ENCODE data around the gene UBTD1. TPM values are rescaled to one million over a fixed set of nuclear protein-coding genes. Genes with fewer than 3 reads are reported as not detected.
"Not testable (repeated sequence)": the region's sequence is repeated elsewhere in the genome, so short reads cannot be mapped to it uniquely, and the experiment has no call there.

Gene UBTD1
- total and polyA plus RNA-seq, 7 donors: 16.0 to 59.2 (median 39.2) TPM

- Histone ChIP-seq H3K9me3 (no peaks in the 10 kb centered on the region), H3K4me3 (no peak overlapping the region), H3K36me3 (ENCODE audit: insufficient read depth in 1 of 2, low read depth in 1 of 2) (no peaks in the 10 kb centered on the region), H3K27ac (no peak overlapping the region), H3K27me3 (ENCODE audit: insufficient read depth in 3 of 3, low read length in 2 of 3) (no peaks in the 10 kb centered on the region), H3K4me1 (peaks cover 21% of the 10 kb centered on the region)
- TF ChIP-seq CTCF (IDR thresholded peaks at IDR 0.05): no peak
- intact Hi-C loops (cut with DNase I): no loop called here
- 99 to 100% (median 100%) methylated on average over 1 of the region's 1 CpG for WGBS, 3 donors
- no peak for DNase-seq
- no peak for ATAC-seq
Measured at GRCh38 chr10:97525683-97526110, 27.0 kb downstream of the UBTD1 start.

GRCh38 chr10:97528876-97529275 lies 30.2 kb downstream of the UBTD1 start:
- not testable (repeated sequence) for DNase-seq, H3K9me3 ChIP-seq
- 94 to 99% (median 97%) methylated on average over 9 to 21 of the region's 29 CpGs for WGBS, 3 donors

GRCh38 chr10:97529685-97530465 lies 31.2 kb downstream of the UBTD1 start:
- Histone ChIP-seq H3K27ac (no peak overlapping the region), H3K9me3 (no peaks in the 10 kb centered on the region), H3K36me3 (ENCODE audit: insufficient read depth in 1 of 2, low read depth in 1 of 2) (no peaks in the 10 kb centered on the region), H3K4me1 (peaks cover 7% of the 10 kb centered on the region), H3K4me3 (no peak overlapping the region), H3K27me3 (ENCODE audit: insufficient read depth in 3 of 3, low read length in 2 of 3) (no peaks in the 10 kb centered on the region)
- ATAC-seq (no peak), DNase-seq (no peak)
- intact Hi-C loops (cut with DNase I): no loop called here
- 78 to 90% (median 80%) methylated on average over 9 to 13 of the region's 14 CpGs for WGBS, 3 donors
- no peak for TF ChIP-seq CTCF (IDR thresholded peaks at IDR 0.05)

More at GRCh38 chr10:97528876-97529275, 30.2 kb downstream of the UBTD1 start:
- ATAC-seq; H3K4me1 ChIP-seq; H3K27ac ChIP-seq; H3K4me3 ChIP-seq; intact Hi-C loops (cut with DNase I); H3K36me3 ChIP-seq (ENCODE audit: insufficient read depth in 1 of 2, low read depth in 1 of 2); H3K27me3 ChIP-seq (ENCODE audit: insufficient read depth in 3 of 3, low read length in 2 of 3): not testable (repeated sequence)

- Histone ChIP-seq H3K4me1 (peaks cover 4% of the 10 kb centered on the region), H3K4me3 (no peak overlapping the region), H3K27me3 (ENCODE audit: insufficient read depth in 3 of 3, low read length in 2 of 3) (no peaks in the 10 kb centered on the region), H3K9me3 (no peaks in the 10 kb centered on the region), H3K27ac (no peak overlapping the region), H3K36me3 (ENCODE audit: insufficient read depth in 1 of 2, low read depth in 1 of 2) (no peaks in the 10 kb centered on the region)
- intact Hi-C loops (cut with DNase I): no loop called here
- ATAC-seq: no peak
- WGBS, 3 donors: 86 to 94% (median 92%) methylated on average over 10 of the region's 10 CpGs
- no peak for TF ChIP-seq CTCF (IDR thresholded peaks at IDR 0.05)
- DNase-seq: no peak
Measured at GRCh38 chr10:97531401-97531986, 32.8 kb downstream of the UBTD1 start.

- TF ChIP-seq CTCF (IDR thresholded peaks at IDR 0.05): no peak
- Histone ChIP-seq H3K27me3 (ENCODE audit: insufficient read depth in 3 of 3, low read length in 2 of 3) (no peaks in the 10 kb centered on the region), H3K4me1 (peaks cover 4% of the 10 kb centered on the region), H3K4me3 (no peak overlapping the region), H3K27ac (no peak overlapping the region), H3K9me3 (no peaks in the 10 kb centered on the region), H3K36me3 (ENCODE audit: insufficient read depth in 1 of 2, low read depth in 1 of 2) (no peaks in the 10 kb centered on the region)
- intact Hi-C loops (cut with DNase I): no loop called here
- DNase-seq (peak in 1 of 2 donors; percentile 76), ATAC-seq (peak; percentile 69 to 90 (median 80))
- 44 to 60% (median 59%) methylated on average over 12 of the region's 12 CpGs for WGBS, 3 donors
Measured at GRCh38 chr10:97532935-97533671, 34.4 kb downstream of the UBTD1 start.

Measured in psoas muscle (tissue), 8 donors.